Mesenchymal stem cell (in vitro differentiated cells and primary cell): ENCODE results near the gene ZCWPW1.

Experiments
- DNase-seq: peaks from one replicate; pipeline ENCODE4 v3.0.0-alpha.2; 2013
- H2AFZ ChIP-seq: one replicate; pipeline ENCODE4 v1.6.1; 2013; ENCODE audit warnings: low read depth, mild to moderate bottlenecking, control low read depth, inconsistent platforms, low read length, moderate library complexity
- H2AK5ac ChIP-seq: 2 replicates; pipeline ENCODE4 v1.6.1; 2013; ENCODE audit warnings: low read length, moderate library complexity, mild to moderate bottlenecking, inconsistent platforms; ENCODE audit not compliant: severe bottlenecking
- H2BK120ac ChIP-seq: one replicate; pipeline ENCODE4 v1.6.1; 2013; ENCODE audit warnings: low read depth, mild to moderate bottlenecking, inconsistent platforms, low read length, moderate library complexity
- H2BK12ac ChIP-seq, 2 experiments: one replicate each; pipeline ENCODE4 v1.6.1; 2013; ENCODE audit warnings: inconsistent platforms in 2 of 2, low read length in 2 of 2, mild to moderate bottlenecking in 2 of 2, moderate library complexity in 2 of 2, control low read depth in 1 of 2
- H2BK15ac ChIP-seq: one replicate; pipeline ENCODE4 v1.6.1; 2013; ENCODE audit warnings: mild to moderate bottlenecking, low read depth, inconsistent platforms; ENCODE audit not compliant: poor library complexity, severe bottlenecking
- H2BK5ac ChIP-seq: 2 replicates; pipeline ENCODE4 v1.6.1; 2013; ENCODE audit warnings: low read depth, mild to moderate bottlenecking, low read length, control low read depth, inconsistent platforms; ENCODE audit not compliant: poor library complexity, severe bottlenecking
- H3K14ac ChIP-seq, 2 experiments: one replicate each; pipeline ENCODE4 v1.6.1; 2013; ENCODE audit warnings: inconsistent platforms in 2 of 2, low read length in 2 of 2, control low read depth in 1 of 2, mild to moderate bottlenecking in 1 of 2, moderate library complexity in 1 of 2
- H3K18ac ChIP-seq, 2 experiments: one replicate each; pipeline ENCODE4 v1.6.1; 2013; ENCODE audit warnings: inconsistent platforms in 2 of 2, low read length in 2 of 2, control low read depth in 1 of 2, low read depth in 1 of 2, mild to moderate bottlenecking in 1 of 2
- H3K23ac ChIP-seq, 2 experiments: one replicate each; pipeline ENCODE4 v1.6.1; 2013; ENCODE audit warnings: inconsistent platforms in 2 of 2, low read length in 2 of 2, mild to moderate bottlenecking in 2 of 2, moderate library complexity in 2 of 2, control low read depth in 1 of 2
- H3K27ac ChIP-seq: 2 replicates; pipeline ENCODE4 v1.5.1; 2013; ENCODE audit warnings: mild to moderate bottlenecking, moderate library complexity, low read length, control low read depth, inconsistent platforms; ENCODE audit not compliant: poor library complexity, severe bottlenecking
- H3K27me3 ChIP-seq, 2 experiments: 2 replicates each; pipeline versions ENCODE4 v1.6.1 to v1.7.0; 2013; ENCODE audit warnings: low read length in 2 of 2, mild to moderate bottlenecking in 2 of 2, moderate library complexity in 2 of 2, control low read depth in 1 of 2, inconsistent platforms in 1 of 2; ENCODE audit not compliant: control insufficient read depth in 1 of 2, insufficient read depth in 1 of 2
- H3K36me3 ChIP-seq, 2 experiments: 2 replicates each; pipeline versions ENCODE4 v1.6.1 to v1.7.0; 2013; ENCODE audit warnings: low read length in 2 of 2, control low read depth in 1 of 2, inconsistent platforms in 1 of 2, low read depth in 1 of 2, mild to moderate bottlenecking in 1 of 2; ENCODE audit not compliant: insufficient read depth in 2 of 2, control insufficient read depth in 1 of 2
- H3K4ac ChIP-seq, 2 experiments: one replicate each; pipeline ENCODE4 v1.6.1; 2013; ENCODE audit warnings: inconsistent platforms in 2 of 2, low read length in 2 of 2, mild to moderate bottlenecking in 2 of 2, moderate library complexity in 2 of 2, control low read depth in 1 of 2, low read depth in 1 of 2
- H3K4me1 ChIP-seq: 2 replicates; pipeline ENCODE4 v1.6.1; 2013; ENCODE audit warnings: low read depth, low read length, control low read depth; ENCODE audit not compliant: control insufficient read depth, insufficient read depth
- H3K4me2 ChIP-seq: 2 replicates; pipeline ENCODE4 v1.6.1; 2013; ENCODE audit warnings: low read length, mild to moderate bottlenecking, inconsistent platforms; ENCODE audit not compliant: poor library complexity, severe bottlenecking
- H3K4me3 ChIP-seq, 2 experiments: 2 replicates each; pipeline versions ENCODE4 v1.5.1 to v1.7.0; 2013; ENCODE audit warnings: low read length in 2 of 2, mild to moderate bottlenecking in 2 of 2, control low read depth in 1 of 2, low read depth in 1 of 2; ENCODE audit not compliant: insufficient read depth in 1 of 2
- H3K79me1 ChIP-seq: replicated peaks from 2 replicates; pipeline ENCODE4 v1.6.1; 2013; ENCODE audit warnings: mild to moderate bottlenecking, control low read depth, low read length, inconsistent platforms; ENCODE audit not compliant: poor library complexity, severe bottlenecking
- H3K9ac ChIP-seq: 2 replicates; pipeline ENCODE4 v1.7.0; 2013; ENCODE audit warnings: mild to moderate bottlenecking, low read length, moderate library complexity
- H3K9me3 ChIP-seq: 2 replicates; pipeline ENCODE4 v1.7.0; 2013; ENCODE audit warnings: mild to moderate bottlenecking, low read length; ENCODE audit not compliant: control insufficient read depth
- H4K8ac ChIP-seq: one replicate; pipeline ENCODE4 v1.6.1; 2013; ENCODE audit warnings: inconsistent platforms, mild to moderate bottlenecking, low read length, moderate library complexity
- H4K91ac ChIP-seq: one replicate; pipeline ENCODE4 v1.6.1; 2013; ENCODE audit warnings: mild to moderate bottlenecking, low read length, inconsistent platforms
- WGBS: methylation state at CpG from one replicate; pipeline ENCODE4 v1.1.7; 2013; ENCODE audit warnings: mixed read lengths; 5-methylcytosine and 5-hydroxymethylcytosine counted together

ZCWPW1 gene

DNA sequence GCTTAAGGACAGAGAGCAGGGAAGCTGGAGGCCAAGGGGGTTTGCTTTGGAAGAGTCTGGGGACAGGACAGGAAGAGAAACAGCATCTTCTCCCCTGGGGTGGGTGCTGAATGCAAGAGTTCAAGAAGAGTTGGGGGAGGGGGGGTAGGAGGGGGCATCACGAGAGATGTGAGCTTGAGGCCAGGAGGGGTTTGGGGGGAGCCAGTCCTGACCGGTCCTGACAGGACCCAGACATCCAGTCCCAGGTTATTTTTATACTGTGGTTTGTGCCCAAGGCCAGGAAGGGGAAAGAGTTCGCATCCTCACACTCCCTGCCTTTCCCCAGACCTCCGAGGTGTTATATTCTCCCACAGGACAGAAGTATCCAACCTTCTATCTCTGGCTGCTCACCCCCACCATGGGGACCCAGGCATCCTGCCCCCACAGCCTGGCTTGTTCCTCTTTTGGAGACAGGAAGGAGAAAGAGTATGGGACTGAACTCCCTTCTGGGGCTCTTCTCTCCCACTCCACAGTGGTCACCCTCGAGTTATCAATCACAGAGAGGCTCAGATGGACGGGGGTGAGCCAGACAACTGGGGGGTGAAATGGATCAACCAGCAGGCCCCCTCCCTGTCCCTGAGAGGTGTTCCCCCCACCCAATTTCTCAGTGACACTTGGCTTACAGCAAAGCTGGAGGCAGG, 47.7 kb upstream of the ZCWPW1 start:
- H2AFZ ChIP-seq = no peak overlapping the region
- no peaks in the 10 kb centered on the region for H3K9me3 ChIP-seq
- no peak overlapping the region for H3K4ac ChIP-seq
- no peak overlapping the region for H2BK120ac ChIP-seq
- H2BK12ac ChIP-seq = no peak overlapping the region
- peak overlapping the region in 1 of 2 experiments; percentile 92 for H3K4me3 ChIP-seq
- no peak overlapping the region for H3K23ac ChIP-seq
- no peak for DNase-seq
- no peak overlapping the region for H3K27ac ChIP-seq
- no peaks in the 10 kb centered on the region for H3K27me3 ChIP-seq
- no peak overlapping the region for H2AK5ac ChIP-seq
- peaks cover 37 to 49% of the 10 kb centered on the region in 2 experiments for H3K36me3 ChIP-seq
- peaks cover 28% of the 10 kb centered on the region for H3K4me1 ChIP-seq
- WGBS = 33% methylated on average over 4 of the region's 6 CpGs
- H3K14ac ChIP-seq = peak overlapping the region in 1 of 2 experiments; percentile 67
- peak overlapping the region in 1 of 2 experiments; percentile 55 for H3K18ac ChIP-seq
- H2BK5ac ChIP-seq = no peak overlapping the region
- H3K79me1 ChIP-seq = peaks cover 26% of the 10 kb centered on the region
- peak overlapping the region; percentile 86 for H3K4me2 ChIP-seq
- H2BK15ac ChIP-seq = no peak overlapping the region
- H4K91ac ChIP-seq = no peak overlapping the region
- peak overlapping the region; percentile 96 for H3K9ac ChIP-seq
- H4K8ac ChIP-seq = no peak overlapping the region

DNA sequence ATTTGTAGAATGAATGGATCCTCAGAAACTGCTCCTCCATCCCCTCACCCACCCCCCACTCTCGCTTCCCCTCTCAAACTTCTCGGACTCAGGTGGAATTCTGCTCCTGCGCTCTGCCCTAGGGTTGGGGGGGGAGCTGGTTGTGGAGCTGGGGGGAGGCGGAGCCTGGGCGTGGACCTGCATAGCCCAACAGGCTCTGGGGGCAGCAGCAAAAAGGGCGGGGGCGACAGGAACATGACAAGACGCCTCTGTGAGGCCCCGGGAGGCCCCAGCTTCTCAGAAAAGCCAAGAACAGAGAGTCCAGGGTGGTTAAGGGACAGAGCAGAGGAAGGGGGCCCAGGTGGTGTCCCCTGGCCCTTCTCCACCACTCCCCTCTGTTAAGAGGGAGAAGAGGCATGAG, 47.0 kb upstream of the ZCWPW1 start:
- H2AFZ ChIP-seq = no peak overlapping the region
- H3K4me2 ChIP-seq = no peak overlapping the region
- no peaks in the 10 kb centered on the region for H3K9me3 ChIP-seq
- H4K91ac ChIP-seq = no peak overlapping the region
- H3K9ac ChIP-seq = peak overlapping the region; percentile 96
- 54% methylated on average over 7 of the region's 9 CpGs for WGBS
- H3K14ac ChIP-seq = no peak overlapping the region
- peaks cover 29% of the 10 kb centered on the region for H3K79me1 ChIP-seq
- no peak overlapping the region for H3K27ac ChIP-seq
- peaks cover 28% of the 10 kb centered on the region for H3K4me1 ChIP-seq
- no peak overlapping the region for H3K23ac ChIP-seq
- no peak overlapping the region for H3K4ac ChIP-seq
- no peak overlapping the region for H2BK5ac ChIP-seq
- DNase-seq = no peak
- H3K36me3 ChIP-seq = peaks cover 41 to 56% of the 10 kb centered on the region in 2 experiments
- no peaks in the 10 kb centered on the region for H3K27me3 ChIP-seq
- no peak overlapping the region for H2BK15ac ChIP-seq
- H3K18ac ChIP-seq = no peak overlapping the region
- H2AK5ac ChIP-seq = no peak overlapping the region
- H2BK12ac ChIP-seq = no peak overlapping the region
- H2BK120ac ChIP-seq = no peak overlapping the region
- peak overlapping the region in 1 of 2 experiments; percentile 92 for H3K4me3 ChIP-seq
- no peak overlapping the region for H4K8ac ChIP-seq

DNA sequence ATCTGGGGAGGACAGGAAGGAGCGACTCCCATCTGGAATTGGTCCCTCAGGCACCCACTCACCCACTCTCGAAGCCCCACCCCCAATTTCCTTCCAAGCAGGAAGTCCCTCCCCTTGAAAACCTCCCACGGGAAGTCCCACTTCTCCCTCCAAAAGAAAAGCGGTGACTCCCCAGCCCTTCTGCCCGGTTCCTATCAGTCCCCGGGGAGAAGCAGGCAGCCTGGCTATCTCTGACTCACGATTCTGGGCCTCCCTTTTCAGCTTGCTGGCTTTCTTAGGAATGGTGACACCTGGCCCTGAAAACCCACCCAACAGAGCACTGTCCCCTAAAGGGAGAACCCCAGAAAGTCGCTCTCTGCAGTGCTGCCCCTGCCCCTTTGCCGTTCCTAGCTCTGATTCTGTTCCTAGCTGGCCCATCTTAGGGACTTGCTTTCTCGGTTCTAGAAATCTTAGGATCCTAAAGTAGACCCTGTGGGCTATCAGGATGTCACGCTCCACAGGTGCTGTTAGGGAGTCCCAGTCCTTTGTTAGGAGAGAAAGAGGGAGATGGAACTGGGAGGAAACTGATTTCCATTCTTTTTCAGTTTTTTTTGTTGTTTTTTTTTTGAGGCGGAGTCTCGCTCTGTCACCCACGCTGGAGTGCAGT, 44.5 kb upstream of the ZCWPW1 start:
- Histone ChIP-seq H2AFZ (no peak overlapping the region), H2AK5ac (no peak overlapping the region), H3K4me3 (peak overlapping the region in 1 of 2 experiments; percentile 7), H3K18ac (no peak overlapping the region), H2BK15ac (no peak overlapping the region), H3K23ac (no peak overlapping the region), H4K8ac (peak overlapping the region; percentile 8), H3K4ac (no peak overlapping the region), H3K27me3 (no peaks in the 10 kb centered on the region), H2BK12ac (no peak overlapping the region), H3K9me3 (no peaks in the 10 kb centered on the region), H2BK120ac (no peak overlapping the region), H3K4me1 (peaks cover 32% of the 10 kb centered on the region), H3K4me2 (no peak overlapping the region), H3K79me1 (peaks cover 37% of the 10 kb centered on the region), H3K36me3 (peaks cover 55 to 72% of the 10 kb centered on the region in 2 experiments), H2BK5ac (no peak overlapping the region), H3K14ac (peak overlapping the region in 1 of 2 experiments; percentile 48), H4K91ac (no peak overlapping the region), H3K9ac (peak overlapping the region; percentile 51), H3K27ac (no peak overlapping the region)
- peak; percentile 53 for DNase-seq
- 62% methylated on average over 14 of the region's 14 CpGs for WGBS

DNA sequence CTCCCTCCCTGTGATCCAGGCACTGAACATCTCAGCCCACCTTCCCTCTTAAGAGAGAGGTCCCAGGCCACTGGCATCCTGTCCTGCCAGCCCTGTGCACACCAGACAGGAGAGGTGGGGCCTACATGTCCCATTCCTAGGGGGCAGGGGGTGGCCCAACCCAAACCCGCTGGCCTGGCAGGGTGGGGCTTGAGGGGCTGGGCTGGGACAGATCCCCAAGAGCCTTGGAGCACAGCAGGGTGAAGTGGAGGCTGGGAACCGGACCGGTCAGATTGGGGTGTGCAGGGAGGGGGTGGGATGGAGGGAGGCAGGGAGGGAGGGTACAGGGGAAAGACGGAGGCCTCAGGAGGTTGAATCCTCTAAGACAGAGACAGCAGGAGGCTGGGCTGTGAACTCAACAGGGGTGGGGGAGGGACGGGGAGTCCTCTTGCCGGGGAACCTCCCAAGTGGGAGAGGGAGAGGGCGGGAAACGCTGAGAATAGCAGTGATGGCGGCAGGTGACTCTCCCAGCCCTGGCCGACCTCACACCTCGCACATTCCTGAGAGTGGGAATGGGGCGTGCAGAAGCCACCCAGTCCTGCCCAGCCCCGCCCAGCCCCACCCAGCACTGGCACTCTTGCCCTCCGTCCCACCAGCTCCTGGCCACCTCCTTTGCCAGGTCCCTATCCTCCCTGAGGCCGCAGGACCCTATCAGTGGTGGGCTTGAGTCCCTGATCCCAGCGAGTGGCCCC, 43.8 kb upstream of the ZCWPW1 start:
- Histone ChIP-seq H2AFZ (no peak overlapping the region), H3K4me1 (peaks cover 30% of the 10 kb centered on the region), H2BK12ac (no peak overlapping the region), H2BK5ac (no peak overlapping the region), H3K4me2 (no peak overlapping the region), H3K4ac (no peak overlapping the region), H3K79me1 (peaks cover 44% of the 10 kb centered on the region), H4K91ac (no peak overlapping the region), H3K27me3 (no peaks in the 10 kb centered on the region), H3K9me3 (no peaks in the 10 kb centered on the region), H3K18ac (no peak overlapping the region), H3K36me3 (peaks cover 62 to 75% of the 10 kb centered on the region in 2 experiments), H3K27ac (no peak overlapping the region), H3K9ac (peak overlapping the region; percentile 51), H3K23ac (peak overlapping the region in 1 of 2 experiments; percentile 42), H3K4me3 (no peak overlapping the region), H4K8ac (peak overlapping the region; percentile 19), H2BK120ac (no peak overlapping the region), H2BK15ac (no peak overlapping the region), H3K14ac (peak overlapping the region in 1 of 2 experiments; percentile 48), H2AK5ac (no peak overlapping the region)
- 84% methylated on average over 12 of the region's 16 CpGs for WGBS
- no peak for DNase-seq
